ENCODE results near the gene NAALADL2.
A peak's percentile ranks its signal among the peaks of the same experiment; 100 is the strongest.

Gene NAALADL2

GRCh38 chr3:175335229-175335628 lies 476.1 kb downstream of the NAALADL2 start:
- no peak for TF ChIP-seq CTCF (IDR thresholded peaks at IDR 0.05)
- TF ChIP-seq ZFX (IDR thresholded peaks at IDR 0.05; ENCODE audit: borderline replicate concordance), result no peak
- no peak overlapping the region; the same call in 1 of the 2 replicates for H3K27ac ChIP-seq

- peak overlapping the region; percentile 91 for H3K27ac ChIP-seq
- TF ChIP-seq ZFX (IDR thresholded peaks at IDR 0.05; ENCODE audit: borderline replicate concordance), result no peak
- no peak for TF ChIP-seq CTCF (IDR thresholded peaks at IDR 0.05)
Measured at GRCh38 chr3:175336406-175337133, 477.4 kb downstream of the NAALADL2 start.

GRCh38 chr3:175337631-175338030 lies 478.5 kb downstream of the NAALADL2 start:
- H3K27ac ChIP-seq, result peak overlapping the region; percentile 91
- TF ChIP-seq ZFX (IDR thresholded peaks at IDR 0.05; ENCODE audit: borderline replicate concordance), result no peak
- TF ChIP-seq CTCF (IDR thresholded peaks at IDR 0.05), result no peak

GRCh38 chr3:175338775-175339535 lies 479.8 kb downstream of the NAALADL2 start:
- peak overlapping the region; percentile 91 for H3K27ac ChIP-seq
- no peak for TF ChIP-seq CTCF (IDR thresholded peaks at IDR 0.05)
- TF ChIP-seq ZFX (IDR thresholded peaks at IDR 0.05; ENCODE audit: borderline replicate concordance), result no peak

GRCh38 chr3:175340338-175341015 lies 481.3 kb downstream of the NAALADL2 start:
- TF ChIP-seq ZFX (IDR thresholded peaks at IDR 0.05; ENCODE audit: borderline replicate concordance), result no peak
- TF ChIP-seq CTCF (IDR thresholded peaks at IDR 0.05), result no peak
- peak overlapping the region; percentile 91 for H3K27ac ChIP-seq

GRCh38 chr3:175342196-175342595 lies 483.1 kb downstream of the NAALADL2 start:
- H3K27ac ChIP-seq, result no peak overlapping the region
- TF ChIP-seq ZFX (IDR thresholded peaks at IDR 0.05; ENCODE audit: borderline replicate concordance) (no peak), CTCF (IDR thresholded peaks at IDR 0.05) (no peak)
